Lower leg skin (tissue), 4 donors: ENCODE results near the gene ZNF606. TPM values are rescaled to one million over a fixed set of nuclear protein-coding genes. Genes with fewer than 3 reads are reported as not detected.

ENCODE experiments used
- DNase-seq, 2 donors: peaks; one replicate each; pipeline ENCODE4 v3.0.0-alpha.2; 2019; ENCODE audit warnings: low spot score in 2 of 2
- H3K4me3 ChIP-seq: fragments of 200-600 bp; sonication (generic); 2 replicates; pipeline ENCODE4 v1.5.1; 2017; ENCODE audit warnings: mild to moderate bottlenecking, low read depth; ENCODE audit not compliant: poor library complexity, severe bottlenecking
- POLR2A ChIP-seq, 2 donors: fragments of 450-650 bp; IDR thresholded peaks; one replicate each; pipeline ENCODE4 v1.6.1; 2016 to 2017; ENCODE audit warnings: antibody characterized with exemption in 2 of 2, mild to moderate bottlenecking in 1 of 2, moderate library complexity in 1 of 2
- WGBS, 2 donors: methylation state at CpG; one replicate each; pipeline ENCODE4 v1.1.5; 2018; 5-methylcytosine and 5-hydroxymethylcytosine counted together
- intact Hi-C: fragments of 100-400 bp; cut with DNase I; formaldehyde crosslinking; loops from one replicate; pipeline ENCODE4 v1.15.0; 2023; ENCODE audit warnings: low total_unique reads
- total RNA-seq, 4 donors: library from RNA; depleted of rRNA; stranded (reverse); fragments of >200 nt; gene quantifications; one replicate each; pipeline ENCODE4 v1.1.0, GENCODE V29; 2016
- TF ChIP-seq, protein P1 (sequence below), 3 donors: fragments of 450-650 bp; IDR thresholded peaks; one replicate each; pipeline ENCODE4 v1.5.1; 2016; ENCODE audit warnings: antibody characterized with exemption in 3 of 3, mild to moderate bottlenecking in 3 of 3, moderate library complexity in 2 of 3

Gene ZNF606
- total RNA-seq, 4 donors from 2014 or later, result 9.6 to 53.4 (median 16.3) TPM

DNA sequence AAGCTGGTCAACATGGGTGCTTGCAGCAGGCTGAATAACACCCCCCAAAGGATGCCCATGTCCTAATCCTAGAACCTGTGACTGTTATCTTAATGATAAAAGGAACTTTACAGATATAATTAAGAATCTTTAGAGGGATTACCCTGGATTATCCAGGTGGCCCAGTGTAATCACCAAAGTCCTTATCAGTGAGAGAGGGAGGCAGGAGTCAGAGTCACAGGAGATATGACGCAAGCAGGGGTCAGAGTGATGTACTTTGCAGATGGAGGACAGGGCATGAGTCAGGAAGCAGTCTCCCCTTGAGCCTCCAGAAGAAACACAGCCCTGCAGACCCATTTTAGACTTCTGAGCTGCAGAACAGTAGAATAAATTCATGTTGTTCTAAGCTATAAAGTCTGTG, 9.8 kb downstream of the ZNF606 start:
- 0 to 95% methylated on average over 1 of the region's 1 CpG for WGBS, 2 donors
- intact Hi-C loops, result no loop called here
- H3K4me3 ChIP-seq, result no peak overlapping the region
- DNase-seq, result no peak
- TF ChIP-seq, protein P1, sequence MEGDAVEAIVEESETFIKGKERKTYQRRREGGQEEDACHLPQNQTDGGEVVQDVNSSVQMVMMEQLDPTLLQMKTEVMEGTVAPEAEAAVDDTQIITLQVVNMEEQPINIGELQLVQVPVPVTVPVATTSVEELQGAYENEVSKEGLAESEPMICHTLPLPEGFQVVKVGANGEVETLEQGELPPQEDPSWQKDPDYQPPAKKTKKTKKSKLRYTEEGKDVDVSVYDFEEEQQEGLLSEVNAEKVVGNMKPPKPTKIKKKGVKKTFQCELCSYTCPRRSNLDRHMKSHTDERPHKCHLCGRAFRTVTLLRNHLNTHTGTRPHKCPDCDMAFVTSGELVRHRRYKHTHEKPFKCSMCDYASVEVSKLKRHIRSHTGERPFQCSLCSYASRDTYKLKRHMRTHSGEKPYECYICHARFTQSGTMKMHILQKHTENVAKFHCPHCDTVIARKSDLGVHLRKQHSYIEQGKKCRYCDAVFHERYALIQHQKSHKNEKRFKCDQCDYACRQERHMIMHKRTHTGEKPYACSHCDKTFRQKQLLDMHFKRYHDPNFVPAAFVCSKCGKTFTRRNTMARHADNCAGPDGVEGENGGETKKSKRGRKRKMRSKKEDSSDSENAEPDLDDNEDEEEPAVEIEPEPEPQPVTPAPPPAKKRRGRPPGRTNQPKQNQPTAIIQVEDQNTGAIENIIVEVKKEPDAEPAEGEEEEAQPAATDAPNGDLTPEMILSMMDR (IDR thresholded peaks at IDR 0.05), result no peak
- no peak for TF ChIP-seq POLR2A (IDR thresholded peaks at IDR 0.05)

DNA sequence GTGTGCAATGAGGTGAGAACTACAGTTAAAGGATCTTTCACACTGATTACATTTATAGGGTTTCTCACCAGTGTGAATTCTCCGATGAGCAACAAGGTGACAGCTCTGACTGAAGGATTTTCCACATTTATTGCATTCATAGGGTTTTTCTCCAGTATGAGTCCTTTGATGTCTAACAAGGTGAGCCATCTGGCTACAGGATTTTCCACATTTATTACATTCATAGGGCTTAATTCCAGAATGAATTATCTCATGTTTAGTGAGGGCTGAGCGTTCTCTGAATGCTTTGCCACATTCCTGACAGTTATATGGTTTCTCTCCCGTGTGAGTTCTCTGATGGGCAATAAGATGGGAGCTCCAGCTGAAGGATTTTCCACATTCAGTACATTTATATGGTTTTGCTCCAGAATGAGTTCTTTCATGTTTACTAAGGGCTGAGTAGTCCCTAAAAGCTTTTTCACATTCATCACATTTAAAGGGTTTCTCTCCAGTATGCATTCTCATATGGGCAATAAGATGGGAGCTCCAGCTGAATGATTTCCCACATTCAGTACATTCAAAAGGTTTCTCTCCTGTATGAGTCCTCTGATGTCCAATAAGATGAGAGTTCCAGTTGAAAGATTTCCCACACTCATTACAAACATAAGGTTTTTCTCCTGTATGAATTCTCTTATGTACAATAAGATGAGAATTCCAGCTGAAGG, 23.9 kb downstream of the ZNF606 start:
- H3K4me3 ChIP-seq, result no peak overlapping the region
- DNase-seq, result no peak
- TF ChIP-seq, protein P1 (IDR thresholded peaks at IDR 0.05), result no peak
- no peak for TF ChIP-seq POLR2A (IDR thresholded peaks at IDR 0.05)
- WGBS, 2 donors, result 95 to 99% methylated on average over 3 of the region's 3 CpGs
- intact Hi-C loops, result no loop called here

DNA sequence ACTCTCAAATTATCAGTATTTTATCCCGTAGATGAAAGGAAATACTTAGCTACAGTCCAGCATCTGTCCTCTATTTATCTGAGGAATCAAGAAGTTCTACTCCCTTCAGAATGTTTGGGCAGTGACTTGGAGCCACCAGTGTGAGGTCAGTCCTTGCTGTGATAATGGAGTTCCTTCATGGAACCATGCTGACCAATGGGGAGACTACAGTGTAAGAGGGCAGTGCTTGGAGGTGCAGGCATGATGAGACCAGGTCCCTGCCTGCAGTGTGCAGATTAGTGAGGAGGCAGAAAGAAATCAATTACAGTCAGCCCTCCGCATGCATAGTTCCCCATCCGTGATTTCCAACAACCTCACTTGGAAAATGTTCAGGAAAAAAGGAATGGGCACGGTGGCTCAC, 28.2 kb downstream of the ZNF606 start, which contains the start of gene C19orf18:
TSS of gene C19orf18 (minus strand) at position 101 of the 400 bp plus-strand sequence. CDS start 102 bp downstream, outside the sequence.
- H3K4me3 ChIP-seq, result no peak within 1 kb of the TSS
- TF ChIP-seq POLR2A (IDR thresholded peaks at IDR 0.05), result no peak
- TF ChIP-seq, protein P1 (IDR thresholded peaks at IDR 0.05), result no peak
- intact Hi-C loops, result no loop called here
- WGBS, 2 donors, result 80 to 94% methylated on average over 4 of the region's 4 CpGs
- DNase-seq, result no peak

DNA sequence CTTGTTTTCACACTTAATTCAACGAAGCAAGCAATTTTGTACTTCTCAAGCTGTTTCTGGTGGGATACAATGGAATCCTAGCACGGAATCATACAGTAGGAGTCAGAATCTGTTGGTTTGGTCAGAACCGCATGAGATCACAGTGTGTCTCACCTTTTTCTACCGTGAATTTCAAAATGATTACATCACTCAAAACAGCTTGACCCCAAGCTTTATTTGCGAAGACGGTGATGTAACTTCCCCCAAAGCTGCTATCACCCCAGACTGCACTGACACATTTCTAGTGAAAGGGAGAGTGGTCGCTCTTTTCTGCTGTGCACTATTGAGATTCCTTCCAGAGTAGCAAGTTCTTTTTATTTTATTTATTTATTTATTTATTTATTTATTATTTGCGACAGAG, 37.9 kb downstream of the ZNF606 start:
- intact Hi-C loops, result no loop called here
- 82 to 88% methylated on average over 8 of the region's 8 CpGs for WGBS, 2 donors
- H3K4me3 ChIP-seq, result no peak overlapping the region
- TF ChIP-seq POLR2A (IDR thresholded peaks at IDR 0.05), result no peak
- TF ChIP-seq, protein P1 (IDR thresholded peaks at IDR 0.05), result no peak
- DNase-seq, result no peak

DNA sequence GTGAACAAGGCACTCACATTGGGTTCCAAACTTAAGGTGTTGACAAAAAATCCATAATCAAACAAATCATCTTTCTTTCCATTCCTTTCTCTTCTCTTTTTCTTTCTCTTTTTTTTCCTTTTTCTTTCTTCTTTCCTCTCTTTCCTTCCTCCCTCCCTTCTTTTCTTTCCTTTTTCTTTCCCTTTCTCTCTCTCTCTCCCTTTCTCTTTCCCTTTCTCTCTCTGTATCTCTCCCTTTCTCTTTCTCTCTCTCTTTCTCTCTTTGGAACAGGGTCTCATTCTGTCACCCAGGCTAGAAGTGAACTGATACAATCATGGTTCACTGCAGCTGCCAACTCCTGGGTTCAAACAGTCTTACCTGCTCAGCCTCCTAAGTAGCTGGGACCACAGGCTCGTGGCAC, 40.8 kb downstream of the ZNF606 start:
- 83 to 93% methylated on average over 1 of the region's 1 CpG for WGBS, 2 donors

More for the DNA sequence above, 40.8 kb downstream of the ZNF606 start:
- intact Hi-C loops, result no loop called here
- no peak for TF ChIP-seq POLR2A (IDR thresholded peaks at IDR 0.05)
- TF ChIP-seq, protein P1 (IDR thresholded peaks at IDR 0.05), result no peak
- DNase-seq, result no peak
- H3K4me3 ChIP-seq, result no peak overlapping the region
